Astrocyte (in vitro differentiated cells and primary cell): ENCODE data around the gene ITGA1. TPM values are rescaled to one million over a fixed set of nuclear protein-coding genes. Genes with fewer than 3 reads are reported as not detected.

Experiments used
- DNase-seq: peaks from one replicate; pipeline ENCODE4 v3.0.0-alpha.2; 2010; ENCODE audit warnings: low read depth
- FAIRE-seq: peaks from 2 replicates; lab custom pipeline; 2011; peaks lifted over from hg19 to GRCh38; lab: Jason Lieb, UNC
- H2AFZ ChIP-seq: 2 replicates; pipeline ENCODE4 v1.6.0; 2012; ENCODE audit warnings: low read depth, low read length, inconsistent platforms
- H3K27ac ChIP-seq: 2 replicates; pipeline ENCODE4 v1.5.1; 2011; ENCODE audit warnings: low read depth, low read length, inconsistent platforms
- H3K27me3 ChIP-seq: 2 replicates; pipeline ENCODE4 v1.6.0; 2011; ENCODE audit warnings: low read length, inconsistent platforms; ENCODE audit not compliant: insufficient read depth
- H3K36me3 ChIP-seq: 2 replicates; pipeline ENCODE4 v1.5.1; 2011; ENCODE audit warnings: low read length, inconsistent platforms; ENCODE audit not compliant: insufficient read depth
- H3K4me1 ChIP-seq: 2 replicates; pipeline ENCODE4 v1.5.1; 2011; ENCODE audit warnings: low read length, inconsistent platforms; ENCODE audit not compliant: insufficient read depth
- H3K4me2 ChIP-seq: 2 replicates; pipeline ENCODE4 v1.6.0; 2012; ENCODE audit warnings: low read length, inconsistent platforms
- H3K4me3 ChIP-seq: 2 replicates; pipeline ENCODE4 v1.5.1; 2011; ENCODE audit warnings: low read depth, mild to moderate bottlenecking, low read length, inconsistent platforms; ENCODE audit not compliant: insufficient read depth
- H3K79me2 ChIP-seq: 2 replicates; pipeline ENCODE4 v1.6.0; 2012; ENCODE audit warnings: mild to moderate bottlenecking, low read length, inconsistent platforms; ENCODE audit not compliant: insufficient read depth
- H3K9ac ChIP-seq: 2 replicates; pipeline ENCODE4 v1.6.0; 2012; ENCODE audit warnings: mild to moderate bottlenecking, low read length, inconsistent platforms
- H3K9me3 ChIP-seq: 2 replicates; pipeline ENCODE4 v1.5.1; 2012; ENCODE audit warnings: low read depth, mild to moderate bottlenecking, low read length, inconsistent platforms; ENCODE audit not compliant: insufficient read depth
- H4K20me1 ChIP-seq: 2 replicates; pipeline ENCODE4 v1.6.0; 2012; ENCODE audit warnings: low read length, inconsistent platforms; ENCODE audit not compliant: insufficient read depth
- H3K27ac Mint-ChIP-seq: one replicate; pipeline ENCODE4 v1.8.0; 2021; ENCODE audit warnings: mild to moderate bottlenecking, mixed read lengths; ENCODE audit not compliant: unreplicated experiment
- H3K27me3 Mint-ChIP-seq: one replicate; pipeline ENCODE4 v1.8.0; 2021; ENCODE audit warnings: low read depth, mixed read lengths; ENCODE audit not compliant: unreplicated experiment
- H3K36me3 Mint-ChIP-seq: one replicate; pipeline ENCODE4 v1.8.0; 2021; ENCODE audit warnings: low read depth, mixed read lengths; ENCODE audit not compliant: unreplicated experiment
- H3K4me1 Mint-ChIP-seq: one replicate; pipeline ENCODE4 v1.8.0; 2021; ENCODE audit warnings: low read depth, mixed read lengths; ENCODE audit not compliant: unreplicated experiment
- H3K4me3 Mint-ChIP-seq: one replicate; pipeline ENCODE4 v1.8.0; 2021; ENCODE audit warnings: mild to moderate bottlenecking, moderate library complexity, mixed read lengths; ENCODE audit not compliant: unreplicated experiment
- H3K9me3 Mint-ChIP-seq: one replicate; pipeline ENCODE4 v1.8.0; 2021; ENCODE audit warnings: mild to moderate bottlenecking, mixed read lengths; ENCODE audit not compliant: unreplicated experiment
- CTCF ChIP-seq: IDR thresholded peaks from 2 replicates; pipeline ENCODE4 v1.5.1; 2011; ENCODE audit warnings: low read depth, mild to moderate bottlenecking, inconsistent platforms, low read length, moderate library complexity; ENCODE audit not compliant: insufficient read depth
- EZH2 ChIP-seq: IDR thresholded peaks from 2 replicates; pipeline ENCODE4 v1.6.1; 2012; ENCODE audit warnings: mild to moderate bottlenecking, low read length, inconsistent platforms; ENCODE audit not compliant: insufficient read depth
- total RNA-seq: library from RNA; stranded (reverse); gene quantifications from 2 replicates; pipeline ENCODE4 v1.2.1, GENCODE V29; 2021

Gene ITGA1
- total RNA-seq, 1 donor from 2014 or later, result 73.7 TPM

GRCh38 chr5:52809884-52810283 is 22.2 kb downstream of the ITGA1 start:
- Mint-ChIP-seq H3K9me3 (no peaks in the 10 kb centered on the region), H3K36me3 (no peaks in the 10 kb centered on the region), H3K4me1 (peaks cover 37% of the 10 kb centered on the region), H3K27ac (peak overlapping the region; percentile 91), H3K4me3 (no peak overlapping the region), H3K27me3 (no peaks in the 10 kb centered on the region)
- peak overlapping the region; percentile 39 for H2AFZ ChIP-seq
- DNase-seq (no peak), FAIRE-seq (peak; percentile 41)
- TF ChIP-seq EZH2 (no peak), CTCF (no peak)
- H3K79me2 ChIP-seq, result peaks cover 11% of the 10 kb centered on the region
- H4K20me1 ChIP-seq, result peaks cover 4% of the 10 kb centered on the region
- peak overlapping the region; percentile 36 for H3K9ac ChIP-seq
- no peaks in the 10 kb centered on the region for H3K9me3 ChIP-seq
- no peak overlapping the region for H3K4me3 ChIP-seq
- H3K27ac ChIP-seq, result peak overlapping the region; percentile 37
- peaks cover 14% of the 10 kb centered on the region for H3K4me1 ChIP-seq
- H3K27me3 ChIP-seq, result no peaks in the 10 kb centered on the region
- peak overlapping the region; percentile 72 for H3K4me2 ChIP-seq
- H3K36me3 ChIP-seq, result no peaks in the 10 kb centered on the region

GRCh38 chr5:52810426-52810825 is 22.7 kb downstream of the ITGA1 start:
- peaks cover 32% of the 10 kb centered on the region for H3K4me1 Mint-ChIP-seq
- H3K27me3 Mint-ChIP-seq, result no peaks in the 10 kb centered on the region
- Histone ChIP-seq H3K27ac (peak overlapping the region; percentile 37), H3K4me3 (no peak overlapping the region), H3K4me2 (peak overlapping the region; percentile 72), H3K36me3 (no peaks in the 10 kb centered on the region), H3K4me1 (peaks cover 14% of the 10 kb centered on the region), H3K27me3 (no peaks in the 10 kb centered on the region), H2AFZ (no peak overlapping the region), H4K20me1 (no peaks in the 10 kb centered on the region), H3K9me3 (no peaks in the 10 kb centered on the region), H3K9ac (no peak overlapping the region), H3K79me2 (peaks cover 6% of the 10 kb centered on the region)
- no peak for FAIRE-seq
- peak overlapping the region; percentile 91 for H3K27ac Mint-ChIP-seq
- no peaks in the 10 kb centered on the region for H3K9me3 Mint-ChIP-seq
- DNase-seq, result no peak
- H3K4me3 Mint-ChIP-seq, result peak overlapping the region; percentile 27
- no peak for TF ChIP-seq EZH2
- no peak for TF ChIP-seq CTCF
- no peaks in the 10 kb centered on the region for H3K36me3 Mint-ChIP-seq

GRCh38 chr5:52811067-52811749 is 23.5 kb downstream of the ITGA1 start:
- no peaks in the 10 kb centered on the region for H3K79me2 ChIP-seq
- no peaks in the 10 kb centered on the region for H3K9me3 ChIP-seq
- no peaks in the 10 kb centered on the region for H4K20me1 ChIP-seq
- Mint-ChIP-seq H3K4me1 (peaks cover 32% of the 10 kb centered on the region), H3K4me3 (no peak overlapping the region), H3K9me3 (no peaks in the 10 kb centered on the region), H3K27ac (peak overlapping the region; percentile 91), H3K36me3 (no peaks in the 10 kb centered on the region), H3K27me3 (no peaks in the 10 kb centered on the region)
- H3K4me1 ChIP-seq, result peaks cover 14% of the 10 kb centered on the region
- H3K9ac ChIP-seq, result no peak overlapping the region
- H3K4me2 ChIP-seq, result peak overlapping the region; percentile 7
- no peak overlapping the region for H2AFZ ChIP-seq
- no peaks in the 10 kb centered on the region for H3K36me3 ChIP-seq
- H3K4me3 ChIP-seq, result no peak overlapping the region
- no peak for TF ChIP-seq CTCF
- no peak for TF ChIP-seq EZH2
- no peak for DNase-seq
- no peak overlapping the region for H3K27ac ChIP-seq
- FAIRE-seq, result peak; percentile 49
- H3K27me3 ChIP-seq, result no peaks in the 10 kb centered on the region
